DOHH2 (cell line): ENCODE results near the gene OLFML3.

Experiments
- CTCF ChIP-seq: fragments of 200-600 bp; sonication (generic); IDR thresholded peaks from one replicate; pipeline ENCODE4 v1.5.1; 2014; ENCODE audit warnings: antibody characterized with exemption, mild to moderate bottlenecking, low read depth, low read length; ENCODE audit not compliant: poor library complexity, severe bottlenecking
- EZH2phosphoT487 ChIP-seq: fragments of 200-600 bp; sonication (generic); IDR thresholded peaks from 2 replicates; pipeline ENCODE4 v1.6.1; 2017; ENCODE audit warnings: borderline replicate concordance, mild to moderate bottlenecking, antibody characterized with exemption, low read length, moderate library complexity, mixed read lengths

- TF ChIP-seq EZH2phosphoT487 = no peak
- TF ChIP-seq CTCF = no peak
These were observed 21.1 kb downstream of the OLFML3 start for GRCh38 chr1:114000406-114000805.
